NB4 (cell line): ENCODE results near the gene AIP.

Source experiments
- DNase-seq: peaks from one replicate; pipeline ENCODE4 v3.0.0; 2010; ENCODE audit warnings: low read depth
- H3K4me3 ChIP-seq: one replicate; pipeline ENCODE4 v1.5.1; 2011; ENCODE audit warnings: mild to moderate bottlenecking, low read depth, low read length, moderate library complexity
- MAX ChIP-seq: IDR thresholded peaks from 2 replicates; pipeline ENCODE4 v1.6.1; 2011; ENCODE audit warnings: low read depth, low read length
- MYC ChIP-seq: IDR thresholded peaks from 2 replicates; pipeline ENCODE4 v1.6.1; 2011; ENCODE audit warnings: low read depth, low read length
- POLR2A ChIP-seq: IDR thresholded peaks from 2 replicates; pipeline ENCODE4 v1.6.1; 2011; ENCODE audit warnings: mild to moderate bottlenecking; ENCODE audit not compliant: insufficient read length; ENCODE audit errors: extremely low read depth
- TF ChIP-seq, protein P1 (sequence below): IDR thresholded peaks from one replicate; pipeline ENCODE4 v1.5.1; 2012; ENCODE audit warnings: low read depth, low read length

AIP gene

GRCh38 chr11:67523556-67524479, 41.0 kb downstream of the AIP start:
- no peak for DNase-seq
- TF ChIP-seq MAX (no peak), MYC (no peak), POLR2A (no peak)
- TF ChIP-seq, protein P1, sequence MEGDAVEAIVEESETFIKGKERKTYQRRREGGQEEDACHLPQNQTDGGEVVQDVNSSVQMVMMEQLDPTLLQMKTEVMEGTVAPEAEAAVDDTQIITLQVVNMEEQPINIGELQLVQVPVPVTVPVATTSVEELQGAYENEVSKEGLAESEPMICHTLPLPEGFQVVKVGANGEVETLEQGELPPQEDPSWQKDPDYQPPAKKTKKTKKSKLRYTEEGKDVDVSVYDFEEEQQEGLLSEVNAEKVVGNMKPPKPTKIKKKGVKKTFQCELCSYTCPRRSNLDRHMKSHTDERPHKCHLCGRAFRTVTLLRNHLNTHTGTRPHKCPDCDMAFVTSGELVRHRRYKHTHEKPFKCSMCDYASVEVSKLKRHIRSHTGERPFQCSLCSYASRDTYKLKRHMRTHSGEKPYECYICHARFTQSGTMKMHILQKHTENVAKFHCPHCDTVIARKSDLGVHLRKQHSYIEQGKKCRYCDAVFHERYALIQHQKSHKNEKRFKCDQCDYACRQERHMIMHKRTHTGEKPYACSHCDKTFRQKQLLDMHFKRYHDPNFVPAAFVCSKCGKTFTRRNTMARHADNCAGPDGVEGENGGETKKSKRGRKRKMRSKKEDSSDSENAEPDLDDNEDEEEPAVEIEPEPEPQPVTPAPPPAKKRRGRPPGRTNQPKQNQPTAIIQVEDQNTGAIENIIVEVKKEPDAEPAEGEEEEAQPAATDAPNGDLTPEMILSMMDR = no peak
- no peak overlapping the region for H3K4me3 ChIP-seq

DNA sequence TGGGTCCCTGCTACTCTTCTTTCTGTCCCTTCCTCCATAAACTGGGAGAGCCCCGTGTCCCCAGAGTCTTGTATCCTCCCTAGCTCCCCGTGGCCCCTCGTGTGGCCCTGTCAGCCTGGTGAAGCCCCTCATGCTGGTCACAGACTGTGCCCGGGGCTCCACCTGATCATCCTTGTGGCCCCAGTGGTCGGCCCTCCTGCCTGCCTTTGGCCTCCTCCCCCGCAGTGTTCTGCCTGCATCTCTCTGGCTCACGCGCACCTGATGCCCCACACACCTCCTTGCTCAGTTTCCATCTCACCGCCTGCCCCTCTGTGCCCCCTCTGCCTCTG, 41.6 kb downstream of the AIP start:
- no peak overlapping the region for H3K4me3 ChIP-seq
- DNase-seq = no peak
- no peak for TF ChIP-seq POLR2A
- no peak for TF ChIP-seq MAX
- TF ChIP-seq MYC = no peak
- TF ChIP-seq, protein P1 = no peak

GRCh38 chr11:67525275-67525976, 42.6 kb downstream of the AIP start:
- no peak for DNase-seq
- TF ChIP-seq, protein P1 = no peak
- TF ChIP-seq MYC = no peak
- no peak for TF ChIP-seq MAX
- no peak for TF ChIP-seq POLR2A
- H3K4me3 ChIP-seq = no peak overlapping the region

DNA sequence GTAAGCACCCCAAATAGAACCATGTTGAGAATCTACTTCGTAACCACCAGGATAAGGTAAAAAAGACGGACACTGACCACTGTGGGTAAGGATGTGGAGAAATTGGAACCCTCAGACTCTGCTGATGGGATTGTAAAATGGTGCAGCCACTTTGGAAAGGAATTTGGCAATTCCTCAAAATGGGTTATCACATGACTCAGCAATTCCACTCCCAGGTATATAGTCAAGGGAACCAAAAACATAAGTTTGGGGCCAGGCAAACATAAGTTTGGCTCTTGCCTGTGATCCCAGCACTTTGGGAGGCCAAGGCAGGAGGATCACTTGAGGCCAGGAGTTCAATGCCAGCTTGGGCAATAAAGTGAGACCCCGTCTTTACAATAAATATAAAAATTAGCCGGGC, 45.5 kb downstream of the AIP start:
- H3K4me3 ChIP-seq = no peak overlapping the region
- DNase-seq = no peak
- TF ChIP-seq MYC (no peak), MAX (no peak), POLR2A (no peak)
- TF ChIP-seq, protein P1 = no peak

GRCh38 chr11:67530282-67530592, 47.4 kb downstream of the AIP start:
- DNase-seq = no peak

More at GRCh38 chr11:67530282-67530592, 47.4 kb downstream of the AIP start:
- TF ChIP-seq MAX (no peak), MYC (no peak), POLR2A (no peak)
- TF ChIP-seq, protein P1 = no peak
- H3K4me3 ChIP-seq = no peak overlapping the region
